Activated naive CD4-positive, alpha-beta T cell treated with anti-CD3 and anti-CD28 coated beads, Interleukin-2, amount 50 U/mL, for 24 hours (primary cell): Measurements from ENCODE around the gene ITPR1.
A peak's percentile ranks its signal among the peaks of the same experiment; 100 is the strongest.

Experiments
- H3K27ac Mint-ChIP-seq: one replicate; pipeline ENCODE4 v1.8.0; 2021; ENCODE audit warnings: mild to moderate bottlenecking, mixed read lengths
- H3K27me3 Mint-ChIP-seq: one replicate; pipeline ENCODE4 v1.8.0; 2021; ENCODE audit warnings: mixed read lengths
- H3K36me3 Mint-ChIP-seq: one replicate; pipeline ENCODE4 v1.8.0; 2021; ENCODE audit warnings: mixed read lengths
- H3K4me1 Mint-ChIP-seq: one replicate; pipeline ENCODE4 v1.8.0; 2021; ENCODE audit warnings: mixed read lengths
- H3K4me3 Mint-ChIP-seq: one replicate; pipeline ENCODE4 v1.8.0; 2021; ENCODE audit warnings: mild to moderate bottlenecking, mixed read lengths
- H3K9me3 Mint-ChIP-seq: one replicate; pipeline ENCODE4 v1.8.0; 2021; ENCODE audit warnings: mixed read lengths

The ITPR1 gene

GRCh38 chr3:4849136-4849535 is 356.0 kb downstream of the ITPR1 start:
- H3K36me3 Mint-ChIP-seq, result peaks cover 17% of the 10 kb centered on the region
- H3K4me3 Mint-ChIP-seq, result peak overlapping the region; percentile 24
- H3K4me1 Mint-ChIP-seq, result peaks cover 91% of the 10 kb centered on the region
- no peaks in the 10 kb centered on the region for H3K9me3 Mint-ChIP-seq
- H3K27me3 Mint-ChIP-seq, result no peaks in the 10 kb centered on the region
- H3K27ac Mint-ChIP-seq, result peak overlapping the region; percentile 93

GRCh38 chr3:4849739-4850138 is 356.6 kb downstream of the ITPR1 start:
- Mint-ChIP-seq H3K36me3 (peaks cover 16% of the 10 kb centered on the region), H3K4me3 (peak overlapping the region; percentile 83), H3K4me1 (peaks cover 90% of the 10 kb centered on the region)

GRCh38 chr3:4850211-4850927 is 357.2 kb downstream of the ITPR1 start:
- H3K36me3 Mint-ChIP-seq, result peaks cover 16% of the 10 kb centered on the region
- H3K27ac Mint-ChIP-seq, result peak overlapping the region; percentile 99
- no peaks in the 10 kb centered on the region for H3K27me3 Mint-ChIP-seq
- peak overlapping the region; percentile 83 for H3K4me3 Mint-ChIP-seq
- H3K9me3 Mint-ChIP-seq, result peaks cover 5% of the 10 kb centered on the region
- H3K4me1 Mint-ChIP-seq, result peaks cover 90% of the 10 kb centered on the region

More at GRCh38 chr3:4849739-4850138, 356.6 kb downstream of the ITPR1 start:
- peak overlapping the region; percentile 99 for H3K27ac Mint-ChIP-seq
- H3K27me3 Mint-ChIP-seq, result no peaks in the 10 kb centered on the region
- H3K9me3 Mint-ChIP-seq, result no peaks in the 10 kb centered on the region

DNA sequence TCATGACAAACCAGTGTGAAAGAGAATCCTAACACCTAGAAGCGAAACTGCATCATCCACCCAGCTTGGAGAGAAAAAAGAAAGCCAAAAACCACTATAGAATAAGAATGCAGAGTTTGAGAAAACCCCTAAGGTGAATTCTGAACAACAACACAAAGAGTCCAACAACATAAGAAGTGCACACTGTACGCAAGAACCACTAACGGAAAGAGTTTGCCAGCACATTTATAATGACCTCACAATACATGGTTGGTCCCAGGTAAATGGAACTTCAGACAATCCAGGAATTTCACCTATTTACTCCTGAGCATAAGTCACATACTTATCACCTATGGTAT is 357.7 kb downstream of the ITPR1 start:
- no peaks in the 10 kb centered on the region for H3K27me3 Mint-ChIP-seq
- peaks cover 5% of the 10 kb centered on the region for H3K9me3 Mint-ChIP-seq
- H3K4me1 Mint-ChIP-seq, result peaks cover 90% of the 10 kb centered on the region
- H3K4me3 Mint-ChIP-seq, result peak overlapping the region; percentile 83
- H3K36me3 Mint-ChIP-seq, result peaks cover 15% of the 10 kb centered on the region
- peak overlapping the region; percentile 99 for H3K27ac Mint-ChIP-seq

DNA sequence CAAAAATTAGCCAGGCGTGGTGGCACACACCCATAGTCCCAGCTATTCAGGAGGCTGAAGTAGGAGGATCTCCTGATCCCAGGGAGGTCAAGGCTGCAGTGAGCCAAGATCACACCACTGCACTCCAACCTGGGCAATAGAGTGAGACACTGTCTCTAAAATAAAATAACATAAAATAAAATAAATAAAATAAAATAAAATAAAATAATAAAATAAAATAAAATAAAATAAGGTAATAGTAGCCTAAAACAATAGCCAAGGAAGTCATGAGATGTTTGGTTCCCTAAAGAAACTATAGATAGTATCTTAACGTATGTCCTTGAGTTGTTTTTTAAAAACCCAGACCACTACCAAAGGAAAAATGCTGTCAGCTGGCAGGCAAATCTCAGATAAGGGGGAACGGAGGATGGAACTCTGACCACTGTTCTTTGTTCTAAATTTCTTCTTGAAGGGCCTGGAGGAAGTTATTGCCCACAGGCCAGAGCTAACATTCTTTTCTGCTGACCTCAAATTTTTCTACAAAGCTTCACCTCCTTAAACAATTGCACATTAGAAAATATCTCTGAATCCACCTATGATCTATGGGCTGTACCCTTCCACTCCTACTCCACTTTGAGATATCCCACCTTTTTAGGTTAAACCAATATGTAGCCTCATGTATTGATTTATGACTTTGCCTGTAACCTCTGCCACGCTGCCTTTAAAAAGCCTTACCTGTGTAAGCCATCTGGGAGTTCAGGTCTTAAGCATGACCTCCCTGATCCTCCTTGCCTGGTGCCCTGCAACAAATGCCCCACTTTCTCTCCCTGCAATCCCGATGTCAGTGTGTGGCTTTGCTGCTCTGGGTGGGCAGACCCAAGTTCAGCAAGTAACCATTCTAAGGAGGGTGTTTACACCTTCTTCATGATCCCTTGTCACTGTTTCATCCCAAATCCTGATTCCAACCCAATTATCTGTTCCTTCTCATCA is 359.9 kb downstream of the ITPR1 start:
- no peaks in the 10 kb centered on the region for H3K27me3 Mint-ChIP-seq
- H3K27ac Mint-ChIP-seq, result peak overlapping the region; percentile 85
- peaks cover 5% of the 10 kb centered on the region for H3K9me3 Mint-ChIP-seq
- H3K36me3 Mint-ChIP-seq, result peaks cover 17% of the 10 kb centered on the region
- H3K4me3 Mint-ChIP-seq, result peak overlapping the region; percentile 28
- peaks cover 79% of the 10 kb centered on the region for H3K4me1 Mint-ChIP-seq

DNA sequence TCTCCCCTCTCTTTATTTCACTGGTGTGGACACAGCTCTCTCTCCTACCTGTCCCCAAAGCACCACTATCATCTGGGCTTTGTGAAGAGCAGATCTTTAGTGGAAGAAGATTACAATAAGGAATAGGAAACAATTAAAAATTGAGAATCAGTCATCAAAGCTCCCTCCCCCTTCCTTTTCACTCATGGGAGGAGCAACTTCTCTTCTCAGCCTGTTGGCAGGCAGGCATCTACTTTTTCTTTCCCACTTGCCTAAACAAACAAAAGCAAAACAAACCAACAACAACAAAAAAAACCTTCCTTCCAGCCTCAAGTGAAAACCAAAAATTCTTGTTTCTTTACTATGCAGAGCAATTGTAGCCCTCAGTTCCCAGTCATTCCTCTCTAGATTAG is 360.6 kb downstream of the ITPR1 start:
- H3K27ac Mint-ChIP-seq, result peak overlapping the region; percentile 85
- peaks cover 13% of the 10 kb centered on the region for H3K36me3 Mint-ChIP-seq
- H3K4me1 Mint-ChIP-seq, result peaks cover 73% of the 10 kb centered on the region
- peak overlapping the region; percentile 28 for H3K4me3 Mint-ChIP-seq
- H3K9me3 Mint-ChIP-seq, result peaks cover 5% of the 10 kb centered on the region
- H3K27me3 Mint-ChIP-seq, result no peaks in the 10 kb centered on the region

GRCh38 chr3:4855676-4856075 is 362.5 kb downstream of the ITPR1 start:
- Mint-ChIP-seq H3K9me3 (peaks cover 5% of the 10 kb centered on the region), H3K4me1 (peaks cover 54% of the 10 kb centered on the region), H3K27me3 (no peaks in the 10 kb centered on the region), H3K36me3 (peaks cover 12% of the 10 kb centered on the region), H3K27ac (no peak overlapping the region), H3K4me3 (no peak overlapping the region)

DNA sequence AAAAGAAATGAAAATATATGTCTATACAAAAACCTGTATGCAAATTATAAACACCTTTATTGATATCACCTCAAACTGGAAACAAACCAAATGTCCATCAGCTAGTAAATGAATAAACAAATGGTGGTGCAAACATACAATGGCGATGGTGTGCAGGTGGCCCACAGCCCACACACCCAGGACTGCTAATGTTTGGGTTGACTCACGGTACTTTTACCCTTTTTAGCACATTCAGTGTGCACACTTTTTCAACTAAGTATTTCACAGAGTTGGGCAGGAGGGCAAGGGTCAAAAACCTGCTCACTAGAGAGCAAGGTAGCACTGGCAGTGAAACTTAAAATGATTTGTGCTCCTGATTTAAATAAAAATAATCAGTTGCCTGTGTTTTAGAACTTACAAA is 363.0 kb downstream of the ITPR1 start:
- peaks cover 7% of the 10 kb centered on the region for H3K9me3 Mint-ChIP-seq
- H3K4me3 Mint-ChIP-seq, result no peak overlapping the region
- no peak overlapping the region for H3K27ac Mint-ChIP-seq
- H3K27me3 Mint-ChIP-seq, result no peaks in the 10 kb centered on the region
- H3K4me1 Mint-ChIP-seq, result peaks cover 50% of the 10 kb centered on the region
- peaks cover 13% of the 10 kb centered on the region for H3K36me3 Mint-ChIP-seq

GRCh38 chr3:4856564-4856963 is 363.4 kb downstream of the ITPR1 start:
- peaks cover 16% of the 10 kb centered on the region for H3K36me3 Mint-ChIP-seq
- no peaks in the 10 kb centered on the region for H3K27me3 Mint-ChIP-seq
- H3K9me3 Mint-ChIP-seq, result peaks cover 9% of the 10 kb centered on the region
- H3K4me1 Mint-ChIP-seq, result peaks cover 46% of the 10 kb centered on the region
- no peak overlapping the region for H3K4me3 Mint-ChIP-seq
- H3K27ac Mint-ChIP-seq, result peak overlapping the region; percentile 15

GRCh38 chr3:4856986-4857385 is 363.8 kb downstream of the ITPR1 start:
- H3K27me3 Mint-ChIP-seq, result no peaks in the 10 kb centered on the region
- peaks cover 41% of the 10 kb centered on the region for H3K4me1 Mint-ChIP-seq
- H3K4me3 Mint-ChIP-seq, result no peak overlapping the region
- H3K36me3 Mint-ChIP-seq, result peaks cover 19% of the 10 kb centered on the region
- peaks cover 9% of the 10 kb centered on the region for H3K9me3 Mint-ChIP-seq
- H3K27ac Mint-ChIP-seq, result peak overlapping the region; percentile 59

- Mint-ChIP-seq H3K36me3 (peaks cover 29% of the 10 kb centered on the region), H3K27me3 (no peaks in the 10 kb centered on the region), H3K27ac (no peak overlapping the region), H3K4me1 (peaks cover 22% of the 10 kb centered on the region), H3K9me3 (peaks cover 19% of the 10 kb centered on the region), H3K4me3 (no peak overlapping the region)
These were observed 366.6 kb downstream of the ITPR1 start for GRCh38 chr3:4859788-4860187.

DNA sequence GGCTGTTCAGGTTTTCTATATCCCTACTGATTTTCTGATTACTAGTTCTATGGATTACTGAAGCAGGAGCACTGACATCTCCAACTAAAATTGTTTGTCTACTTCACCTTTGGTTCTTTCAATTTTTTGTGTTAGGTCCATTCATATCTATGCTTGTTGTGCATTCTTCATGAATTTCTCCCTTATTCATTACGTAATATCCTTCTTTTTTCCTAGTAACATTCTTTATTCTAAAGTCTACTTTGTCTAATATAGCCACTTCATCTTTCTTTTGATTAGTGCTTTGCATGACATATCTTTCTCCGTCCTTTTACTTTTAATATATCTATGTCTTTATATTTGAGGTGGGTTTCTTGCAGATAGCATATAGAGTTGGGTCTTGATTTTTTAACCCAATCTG is 369.8 kb downstream of the ITPR1 start:
- Mint-ChIP-seq H3K27ac (no peak overlapping the region), H3K27me3 (no peaks in the 10 kb centered on the region), H3K4me1 (peaks cover 19% of the 10 kb centered on the region), H3K36me3 (peaks cover 21% of the 10 kb centered on the region), H3K9me3 (peaks cover 14% of the 10 kb centered on the region), H3K4me3 (no peak overlapping the region)

- Mint-ChIP-seq H3K27me3 (no peaks in the 10 kb centered on the region), H3K4me1 (peaks cover 29% of the 10 kb centered on the region), H3K36me3 (peaks cover 20% of the 10 kb centered on the region), H3K4me3 (no peak overlapping the region), H3K9me3 (peaks cover 14% of the 10 kb centered on the region), H3K27ac (no peak overlapping the region)
These were observed 371.4 kb downstream of the ITPR1 start for GRCh38 chr3:4864503-4864902.

- peak overlapping the region; percentile 44 for H3K4me3 Mint-ChIP-seq
- H3K27me3 Mint-ChIP-seq, result no peaks in the 10 kb centered on the region
- no peak overlapping the region for H3K27ac Mint-ChIP-seq
- H3K4me1 Mint-ChIP-seq, result peaks cover 38% of the 10 kb centered on the region
- peaks cover 14% of the 10 kb centered on the region for H3K9me3 Mint-ChIP-seq
- H3K36me3 Mint-ChIP-seq, result peaks cover 20% of the 10 kb centered on the region
These were observed 372.6 kb downstream of the ITPR1 start for GRCh38 chr3:4865714-4866113.

- Mint-ChIP-seq H3K36me3 (peaks cover 13% of the 10 kb centered on the region), H3K4me1 (peaks cover 38% of the 10 kb centered on the region), H3K9me3 (peaks cover 10% of the 10 kb centered on the region), H3K27ac (peak overlapping the region; percentile 14), H3K27me3 (no peaks in the 10 kb centered on the region), H3K4me3 (peak overlapping the region; percentile 83)
These were observed 373.7 kb downstream of the ITPR1 start for GRCh38 chr3:4866866-4867265.
